GM12873 (cell line): Measurements from ENCODE around the gene CACNG3.

Source experiments
- CTCF ChIP-seq: IDR thresholded peaks from 2 replicates; pipeline ENCODE4 v1.5.1; 2012; ENCODE audit warnings: low read depth, mild to moderate bottlenecking, moderate library complexity, low read length, control low read depth; ENCODE audit not compliant: insufficient read depth; ENCODE audit errors: missing control alignments

CACNG3 gene

DNA sequence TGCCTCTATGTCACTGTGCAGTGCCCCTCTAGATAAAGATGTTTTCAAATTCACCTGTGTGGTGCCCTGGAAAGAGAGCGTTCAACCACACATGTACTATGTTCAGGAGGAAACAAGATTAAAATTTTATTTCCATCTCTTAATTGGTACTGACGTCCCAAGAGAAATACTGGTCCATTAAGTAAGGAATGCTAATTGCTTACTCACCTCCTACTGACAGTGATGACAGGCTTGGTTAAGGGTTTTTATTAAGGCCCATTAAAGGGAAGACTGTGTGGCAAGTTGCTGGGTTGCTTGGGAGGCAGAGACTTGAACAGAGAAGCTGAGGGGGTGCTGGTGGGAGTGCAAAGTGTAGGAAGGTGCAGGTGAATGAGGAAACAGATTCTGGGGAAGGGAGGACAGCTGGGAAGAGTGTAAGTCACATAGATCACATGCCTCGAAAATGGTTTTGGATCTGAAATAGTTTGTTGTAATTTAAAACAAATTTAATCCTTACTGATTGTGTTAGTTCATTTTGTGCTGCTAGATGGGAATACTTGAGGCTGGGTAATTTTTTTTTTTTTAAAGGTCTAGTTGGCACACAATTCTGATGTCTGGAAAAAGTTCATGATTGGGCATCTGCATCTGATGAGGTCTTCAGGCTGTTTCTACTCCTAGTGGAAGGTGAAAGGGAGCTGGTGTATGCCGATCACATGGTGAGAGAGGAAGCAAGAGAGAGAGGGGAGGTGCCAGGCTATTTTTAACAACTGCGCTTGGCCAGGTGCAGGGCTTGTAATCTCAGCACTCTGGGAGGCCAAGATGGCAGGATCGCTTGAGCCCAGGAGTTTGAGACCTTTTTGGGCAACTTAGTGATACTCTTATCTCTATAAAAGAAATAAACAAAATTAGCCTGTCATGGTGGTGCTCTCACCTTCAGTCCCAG is 140.5 kb downstream of the CACNG3 start:
- no peak for TF ChIP-seq CTCF

DNA sequence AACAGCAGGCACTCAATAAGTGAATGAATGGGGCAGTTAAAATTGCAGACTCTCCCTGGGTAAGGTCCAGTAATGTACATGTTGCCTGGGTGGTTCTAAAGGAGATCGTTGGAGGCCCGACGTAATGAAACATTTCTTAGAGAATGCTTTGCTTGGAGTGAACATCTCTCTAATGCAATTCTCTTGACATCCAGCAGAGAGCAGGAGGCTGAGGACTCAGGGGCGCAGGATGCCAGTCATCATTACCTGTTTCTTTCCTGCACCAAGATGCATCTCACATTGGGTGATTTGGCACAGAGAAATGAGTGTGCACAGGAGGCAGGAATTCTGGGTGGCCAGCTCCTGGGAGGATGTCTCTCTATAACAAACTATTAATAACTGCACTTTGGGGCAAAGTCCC is 152.9 kb downstream of the CACNG3 start:
- peak; percentile 54 for TF ChIP-seq CTCF
